SU-DHL-6 (cell line): Measurements from ENCODE around the gene GLDN.

ENCODE experiments used
- H2AFZ ChIP-seq: fragments of 200-600 bp; sonication (generic); 2 replicates; pipeline ENCODE4 v1.6.1; 2014; ENCODE audit warnings: low read depth, mild to moderate bottlenecking, moderate library complexity, mixed read lengths, antibody characterized with exemption, low read length; ENCODE audit not compliant: severe bottlenecking
- H3F3A ChIP-seq: fragments of 200-600 bp; shearing (Covaris generic); 2 replicates; pipeline ENCODE4 v1.6.0; 2016; ENCODE audit warnings: antibody characterized with exemption, mild to moderate bottlenecking; ENCODE audit not compliant: insufficient read depth
- H3K27ac ChIP-seq: fragments of 200-600 bp; sonication (generic); 2 replicates; pipeline ENCODE4 v1.5.1; 2016; ENCODE audit warnings: low read depth, mild to moderate bottlenecking, low read length, moderate library complexity, mixed read lengths
- H3K27me3 ChIP-seq: fragments of 200-600 bp; sonication (generic), shearing (Covaris generic); 2 replicates; pipeline ENCODE4 v1.6.0; 2014; ENCODE audit warnings: mild to moderate bottlenecking, low read length
- H3K36me3 ChIP-seq: fragments of 200-600 bp; sonication (generic); 2 replicates; pipeline ENCODE4 v1.6.1; 2014; ENCODE audit warnings: mild to moderate bottlenecking, low read length, mixed read lengths
- H3K4me2 ChIP-seq: fragments of 300-600, 200-600 bp; shearing (Covaris generic), sonication (generic); 2 replicates; pipeline ENCODE4 v1.6.0; 2014; ENCODE audit warnings: low read length, low read depth, mild to moderate bottlenecking; ENCODE audit not compliant: poor library complexity, severe bottlenecking
- H3K4me3 ChIP-seq: fragments of 200-600 bp; sonication (generic); 2 replicates; pipeline ENCODE4 v1.5.1; 2014; ENCODE audit warnings: antibody characterized with exemption, low read length, mild to moderate bottlenecking, mixed read lengths; ENCODE audit not compliant: insufficient read depth, poor library complexity, severe bottlenecking
- H3K79me2 ChIP-seq: fragments of 200-600 bp; sonication (generic); 2 replicates; pipeline ENCODE4 v1.6.1; 2014; ENCODE audit warnings: mild to moderate bottlenecking, low read length, moderate library complexity; ENCODE audit not compliant: insufficient read depth
- H3K9ac ChIP-seq: fragments of 200-600 bp; sonication (generic); 2 replicates; pipeline ENCODE4 v1.7.0; 2014; ENCODE audit warnings: mild to moderate bottlenecking, low read length
- H3K9me2 ChIP-seq: fragments of 200-600 bp; sonication (generic); replicated peaks from 2 replicates; pipeline ENCODE4 v1.6.1; 2014; ENCODE audit warnings: low read length; ENCODE audit not compliant: insufficient read depth
- H3K9me3 ChIP-seq: fragments of 200-600 bp; sonication (generic); 2 replicates; pipeline ENCODE4 v1.6.1; 2014; ENCODE audit warnings: low read length, mixed read lengths; ENCODE audit not compliant: insufficient read depth
- H4K20me1 ChIP-seq: fragments of 200-600 bp; sonication (generic); 2 replicates; pipeline ENCODE4 v1.6.1; 2014; ENCODE audit warnings: low read depth, mild to moderate bottlenecking, antibody characterized with exemption, low read length, moderate library complexity, mixed read lengths
- EZH2phosphoT487 ChIP-seq: fragments of 200-600 bp; sonication (generic), shearing (Covaris generic); conservative IDR thresholded peaks from 2 replicates; pipeline ENCODE4 v1.6.1; 2018; ENCODE audit warnings: mild to moderate bottlenecking, antibody characterized with exemption, low read length, moderate library complexity, mixed read lengths
- TF ChIP-seq, protein P1 (sequence below): fragments of 200-600 bp; sonication (generic); IDR thresholded peaks from one replicate; pipeline ENCODE4 v1.5.1; 2017; ENCODE audit warnings: antibody characterized with exemption, mild to moderate bottlenecking, low read length, moderate library complexity; ENCODE audit not compliant: insufficient read depth, poor library complexity, severe bottlenecking

Gene GLDN

DNA sequence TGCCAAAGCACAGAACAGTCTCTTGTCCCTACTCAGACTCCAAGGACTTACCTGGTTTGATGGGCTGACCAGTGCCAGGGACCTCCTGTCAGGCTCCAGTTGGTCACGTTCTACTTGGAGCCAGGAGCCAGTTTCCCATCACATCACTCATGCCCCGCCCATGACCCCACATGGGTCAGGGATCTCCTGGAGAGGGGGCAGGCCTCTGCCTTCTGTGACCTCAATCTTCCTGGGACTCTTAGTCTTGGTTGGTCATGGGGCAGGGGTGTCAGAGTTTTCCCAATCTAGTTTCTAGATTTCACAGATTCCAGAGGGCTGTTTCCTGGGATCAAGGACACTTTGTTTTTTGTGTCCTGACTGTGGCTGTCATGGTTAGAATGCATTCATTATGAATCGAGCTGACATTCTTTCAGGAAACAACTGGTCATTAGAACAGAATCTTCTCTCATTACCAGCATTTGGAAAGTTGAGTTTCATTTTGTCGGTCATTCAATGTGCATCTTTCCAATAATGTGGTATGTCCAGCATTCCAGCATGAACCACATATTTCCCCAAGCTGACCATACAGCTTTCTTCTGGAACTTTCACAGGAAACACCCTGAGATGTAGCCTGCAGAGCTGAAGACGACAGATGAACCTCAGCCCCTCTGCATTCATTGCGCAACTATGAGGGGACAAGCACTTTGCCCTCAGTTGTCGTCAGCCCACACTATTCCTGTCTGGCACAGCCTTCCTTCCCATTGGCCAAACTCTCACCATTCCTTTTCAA lies 22.9 kb upstream of the GLDN start:
- no peak overlapping the region for H2AFZ ChIP-seq

DNA sequence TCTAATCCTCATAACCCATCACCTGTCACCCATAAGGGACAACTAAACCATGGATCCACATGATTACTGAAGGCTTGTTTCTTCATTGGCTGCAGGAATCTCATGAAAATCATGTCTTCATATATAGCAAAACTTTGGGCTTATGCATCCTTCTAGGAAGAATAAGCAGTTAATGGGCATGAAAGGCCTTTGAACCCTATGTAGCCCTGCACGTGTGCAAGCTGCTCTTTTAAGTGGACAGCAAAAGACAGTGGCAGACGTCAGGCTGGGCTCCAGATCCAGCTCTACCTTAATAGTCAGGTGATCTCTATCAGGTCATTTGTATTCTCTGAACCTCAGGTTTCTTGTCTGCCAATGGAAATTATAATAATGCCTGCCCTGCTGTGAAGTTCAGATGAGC lies 21.9 kb upstream of the GLDN start:
- H3K9me2 ChIP-seq: no peaks in the 10 kb centered on the region

More for the DNA sequence above, 22.9 kb upstream of the GLDN start:
- no peak overlapping the region for H3K4me3 ChIP-seq
- no peak overlapping the region for H3K27ac ChIP-seq
- H3K27me3 ChIP-seq: no peaks in the 10 kb centered on the region
- H4K20me1 ChIP-seq: no peaks in the 10 kb centered on the region
- H3K9me2 ChIP-seq: no peaks in the 10 kb centered on the region
- H3K9ac ChIP-seq: no peak overlapping the region
- TF ChIP-seq EZH2phosphoT487: no peak
- TF ChIP-seq, protein P1, sequence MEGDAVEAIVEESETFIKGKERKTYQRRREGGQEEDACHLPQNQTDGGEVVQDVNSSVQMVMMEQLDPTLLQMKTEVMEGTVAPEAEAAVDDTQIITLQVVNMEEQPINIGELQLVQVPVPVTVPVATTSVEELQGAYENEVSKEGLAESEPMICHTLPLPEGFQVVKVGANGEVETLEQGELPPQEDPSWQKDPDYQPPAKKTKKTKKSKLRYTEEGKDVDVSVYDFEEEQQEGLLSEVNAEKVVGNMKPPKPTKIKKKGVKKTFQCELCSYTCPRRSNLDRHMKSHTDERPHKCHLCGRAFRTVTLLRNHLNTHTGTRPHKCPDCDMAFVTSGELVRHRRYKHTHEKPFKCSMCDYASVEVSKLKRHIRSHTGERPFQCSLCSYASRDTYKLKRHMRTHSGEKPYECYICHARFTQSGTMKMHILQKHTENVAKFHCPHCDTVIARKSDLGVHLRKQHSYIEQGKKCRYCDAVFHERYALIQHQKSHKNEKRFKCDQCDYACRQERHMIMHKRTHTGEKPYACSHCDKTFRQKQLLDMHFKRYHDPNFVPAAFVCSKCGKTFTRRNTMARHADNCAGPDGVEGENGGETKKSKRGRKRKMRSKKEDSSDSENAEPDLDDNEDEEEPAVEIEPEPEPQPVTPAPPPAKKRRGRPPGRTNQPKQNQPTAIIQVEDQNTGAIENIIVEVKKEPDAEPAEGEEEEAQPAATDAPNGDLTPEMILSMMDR: no peak
- H3K36me3 ChIP-seq: no peaks in the 10 kb centered on the region
- no peak overlapping the region for H3K4me2 ChIP-seq
- no peaks in the 10 kb centered on the region for H3K79me2 ChIP-seq
- no peaks in the 10 kb centered on the region for H3F3A ChIP-seq
- H3K9me3 ChIP-seq: no peaks in the 10 kb centered on the region

DNA sequence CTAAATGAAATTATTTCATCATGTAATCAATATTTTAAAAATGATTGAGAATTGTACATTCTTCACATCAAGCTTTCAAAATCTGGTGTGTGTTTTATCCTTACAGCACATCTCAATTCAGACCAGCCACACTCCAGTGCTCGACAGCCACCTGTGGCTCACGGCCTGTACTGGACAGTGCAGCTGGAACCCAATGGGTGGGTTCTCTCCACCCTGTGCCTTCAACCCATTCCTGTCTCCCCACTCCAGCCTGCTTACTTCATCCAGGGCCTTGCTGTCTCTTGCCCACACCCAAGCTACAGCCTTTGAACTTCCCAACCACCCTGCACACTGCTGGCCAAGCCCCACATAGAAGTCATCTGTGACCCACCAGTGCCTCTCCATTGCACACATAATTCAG lies 20.6 kb upstream of the GLDN start:
- Histone ChIP-seq H3K27me3 (no peaks in the 10 kb centered on the region), H3K4me2 (no peak overlapping the region), H3K9ac (no peak overlapping the region), H2AFZ (no peak overlapping the region), H3K9me3 (no peaks in the 10 kb centered on the region), H3K36me3 (no peaks in the 10 kb centered on the region), H3K9me2 (no peaks in the 10 kb centered on the region), H3F3A (no peaks in the 10 kb centered on the region), H3K27ac (no peak overlapping the region), H3K79me2 (no peaks in the 10 kb centered on the region), H4K20me1 (no peaks in the 10 kb centered on the region), H3K4me3 (no peak overlapping the region)
- no peak for TF ChIP-seq EZH2phosphoT487
- TF ChIP-seq, protein P1: no peak

More for the DNA sequence above, 21.9 kb upstream of the GLDN start:
- H2AFZ ChIP-seq: no peak overlapping the region
- no peaks in the 10 kb centered on the region for H3K9me3 ChIP-seq
- H3K9ac ChIP-seq: no peak overlapping the region
- H3K4me3 ChIP-seq: no peak overlapping the region
- no peak for TF ChIP-seq EZH2phosphoT487
- TF ChIP-seq, protein P1: no peak
- H3K4me2 ChIP-seq: no peak overlapping the region
- no peaks in the 10 kb centered on the region for H3K27me3 ChIP-seq
- no peaks in the 10 kb centered on the region for H4K20me1 ChIP-seq
- no peak overlapping the region for H3K27ac ChIP-seq
- H3K36me3 ChIP-seq: no peaks in the 10 kb centered on the region
- no peaks in the 10 kb centered on the region for H3F3A ChIP-seq
- H3K79me2 ChIP-seq: no peaks in the 10 kb centered on the region
